Astrocyte of the spinal cord (primary cell): ENCODE data around the gene MT1E.
A peak's percentile ranks its signal among the peaks of the same experiment; 100 is the strongest.

Experiments used
- DNase-seq: peaks from one replicate; pipeline ENCODE4 v3.0.0; 2011; ENCODE audit warnings: low read depth, low spot score
- H3K4me3 ChIP-seq: 2 replicates; pipeline ENCODE4 v1.5.1; 2011; ENCODE audit warnings: low read depth, mild to moderate bottlenecking, low read length, moderate library complexity
- CTCF ChIP-seq: IDR thresholded peaks from 2 replicates; pipeline ENCODE4 v1.5.1; 2012; ENCODE audit warnings: low read depth, mild to moderate bottlenecking, low read length, inconsistent platforms
- in situ Hi-C: cut with HindIII; loops from 2 replicates; pipeline ENCODE4 v1.10.0; 2017; ENCODE audit warnings: low sequenced_read_pairs

Gene MT1E

DNA sequence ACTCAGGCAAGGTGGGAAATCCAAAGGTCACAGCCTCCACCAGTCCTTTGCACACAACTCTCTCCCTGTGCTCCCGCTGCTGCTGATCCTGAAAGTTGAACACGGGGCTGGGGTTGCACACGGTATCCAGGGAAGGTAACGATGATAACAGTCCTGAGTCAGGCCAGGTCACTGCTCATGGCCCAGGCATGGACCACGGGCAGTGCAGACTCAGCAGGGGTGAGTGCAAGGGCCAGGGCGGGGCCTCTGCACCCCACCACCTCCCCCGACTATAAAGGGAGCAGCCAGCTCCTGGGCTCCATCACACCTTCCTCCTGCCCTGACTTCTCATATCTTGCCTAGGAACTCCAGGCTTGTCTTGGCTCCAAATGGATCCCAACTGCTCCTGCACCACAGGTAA lies 26.0 kb downstream of the MT1E start, which contains the start of gene MT1B:
TSS of gene MT1B (plus strand) at position 301 of the 400 bp plus-strand sequence. CDS start at position 369, 68 bp downstream.
- in situ Hi-C loops, result no loop called here
- no peak for DNase-seq
- H3K4me3 ChIP-seq, result no peak within 1 kb of the TSS
- no peak for TF ChIP-seq CTCF

GRCh38 chr16:56652600-56652999 lies 27.0 kb downstream of the MT1E start:
- DNase-seq, result no peak
- in situ Hi-C loops, result no loop called here
- H3K4me3 ChIP-seq, result no peak overlapping the region
- no peak for TF ChIP-seq CTCF

GRCh38 chr16:56653218-56653617 lies 27.6 kb downstream of the MT1E start:
- H3K4me3 ChIP-seq, result no peak overlapping the region
- TF ChIP-seq CTCF, result no peak
- in situ Hi-C loops, result no loop called here
- DNase-seq, result no peak

- DNase-seq, result no peak
- in situ Hi-C loops, result no loop called here
- no peak for TF ChIP-seq CTCF
- H3K4me3 ChIP-seq, result peak within 1 kb of the TSS; percentile 43
Observed at GRCh38 chr16:56657555-56658326, 32.2 kb downstream of the MT1E start, which contains the start of gene MT1F. MT1F (plus strand) TSS chr16:56657959; CDS start chr16:56658059, 100 bp downstream.

GRCh38 chr16:56658327-56658875 lies 32.8 kb downstream of the MT1E start:
- peak overlapping the region; percentile 43 for H3K4me3 ChIP-seq
- in situ Hi-C loops, result no loop called here
- no peak for TF ChIP-seq CTCF
- DNase-seq, result no peak

DNA sequence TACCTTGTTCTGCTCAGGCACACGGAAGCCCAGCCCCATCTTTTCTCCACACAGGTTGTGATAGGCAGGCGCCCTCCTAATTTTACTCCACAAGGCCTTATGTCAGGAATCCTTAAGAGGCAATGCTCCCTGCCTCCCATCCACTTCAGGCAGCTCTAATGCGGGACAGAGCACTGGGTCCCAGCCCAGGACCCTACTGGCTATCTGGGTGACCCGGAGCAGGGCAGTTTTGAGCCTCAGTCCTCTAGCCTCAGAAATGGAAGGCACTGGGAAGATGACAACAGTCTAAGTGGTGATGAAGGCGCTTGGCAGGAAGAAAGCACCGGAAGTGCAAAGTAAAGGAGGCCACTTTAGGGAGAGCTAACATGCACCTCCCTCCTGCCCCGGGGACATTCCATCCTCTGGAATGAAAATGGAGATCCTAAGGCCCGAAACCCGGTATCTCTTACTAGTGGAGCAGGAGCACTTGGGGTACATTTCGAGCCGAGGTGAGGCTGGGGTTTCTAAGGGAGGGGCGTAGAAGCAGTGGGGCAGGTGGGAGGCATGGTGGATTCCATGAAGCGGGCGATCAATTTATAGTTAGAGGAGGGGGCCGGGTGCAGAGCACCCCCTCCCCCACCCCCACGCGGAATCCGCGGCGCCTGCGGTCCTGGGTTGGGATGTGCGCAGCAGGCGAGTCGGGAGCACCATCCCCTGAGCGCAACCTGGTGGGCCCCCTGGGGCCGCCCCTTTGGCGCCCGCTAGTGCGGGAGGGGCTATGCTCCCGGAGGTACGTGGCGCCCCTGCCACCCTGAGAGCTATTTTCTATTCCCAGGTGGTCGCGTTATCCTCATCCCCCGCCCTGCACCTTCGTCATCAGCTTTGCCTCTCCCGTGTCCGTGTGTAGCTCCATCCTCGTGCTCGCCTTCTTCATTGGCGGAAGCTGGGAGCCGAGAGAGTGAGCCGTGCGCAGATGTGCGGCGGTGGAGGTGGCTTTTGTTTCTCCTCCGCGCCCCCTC lies 37.1 kb downstream of the MT1E start:
- no peak for TF ChIP-seq CTCF
- no peak overlapping the region for H3K4me3 ChIP-seq
- DNase-seq, result no peak
- in situ Hi-C loops, result no loop called here
